Thoracic aorta (tissue), 2 donors: ENCODE measurements around the gene IZUMO1. TPM values are rescaled to one million over a fixed set of nuclear protein-coding genes. Genes with fewer than 3 reads are reported as not detected.

Experiments used
- ATAC-seq: fragments of 150-250 bp; one replicate; pipeline ENCODE4 v1.8.0; 2017; ENCODE audit warnings: low read depth; ENCODE audit not compliant: insufficient number of reproducible peaks, low FRiP score
- DNase-seq: peaks from one replicate; pipeline ENCODE4 v3.0.0-alpha.2; 2020; ENCODE audit warnings: low spot score
- H3K27ac ChIP-seq, 2 donors: fragments of 200-600 bp; sonication (generic); 1 replicate in 1 of 2; 2 replicates in 1 of 2; pipeline ENCODE4 v1.5.1; 2016; ENCODE audit warnings: mild to moderate bottlenecking in 2 of 2, moderate library complexity in 2 of 2
- H3K27me3 ChIP-seq: fragments of 200-600 bp; sonication (generic); replicated peaks from 2 replicates; pipeline ENCODE4 v1.6.0; 2016; ENCODE audit warnings: mild to moderate bottlenecking; ENCODE audit not compliant: insufficient read depth
- H3K36me3 ChIP-seq: fragments of 200-600 bp; sonication (generic); one replicate; pipeline ENCODE4 v1.5.1; 2016
- H3K4me1 ChIP-seq, 2 donors: fragments of 200-600 bp; sonication (generic); 1 replicate in 1 of 2; 2 replicates in 1 of 2; pipeline versions ENCODE4 v1.5.1 to v1.6.0; 2016; ENCODE audit warnings: low read depth in 2 of 2, mild to moderate bottlenecking in 1 of 2; ENCODE audit not compliant: control insufficient read depth in 1 of 2
- H3K4me3 ChIP-seq: fragments of 200-600 bp; sonication (generic); 2 replicates; pipeline ENCODE4 v1.5.1; 2016; ENCODE audit warnings: mild to moderate bottlenecking
- H3K9me3 ChIP-seq: fragments of 200-600 bp; sonication (generic); 2 replicates; pipeline ENCODE4 v1.5.1; 2016
- CTCF ChIP-seq: fragments of 200-600 bp; sonication (generic); IDR thresholded peaks from one replicate; pipeline ENCODE4 v1.5.1; 2019; ENCODE audit warnings: antibody characterized with exemption
- total RNA-seq, 2 donors: library from RNA; depleted of rRNA; stranded (reverse); fragments of >200 nt; gene quantifications; one replicate each; pipeline versions ENCODE4 v1.1.0 to v1.2.3, GENCODE V29; 2016

Gene IZUMO1
- total RNA-seq, 2 donors from 2014 or later: not detected

- Histone ChIP-seq H3K36me3 (no peaks in the 10 kb centered on the region), H3K4me3 (no peak overlapping the region), H3K9me3 (no peaks in the 10 kb centered on the region), H3K27me3 (no peaks in the 10 kb centered on the region), H3K4me1 (no peaks in the 10 kb centered on the region), H3K27ac (no peak overlapping the region)
- no peak for ATAC-seq
- no peak for DNase-seq
- no peak for TF ChIP-seq CTCF
Observed at GRCh38 chr19:48760504-48761205, 13.9 kb upstream of the IZUMO1 start.

DNA sequence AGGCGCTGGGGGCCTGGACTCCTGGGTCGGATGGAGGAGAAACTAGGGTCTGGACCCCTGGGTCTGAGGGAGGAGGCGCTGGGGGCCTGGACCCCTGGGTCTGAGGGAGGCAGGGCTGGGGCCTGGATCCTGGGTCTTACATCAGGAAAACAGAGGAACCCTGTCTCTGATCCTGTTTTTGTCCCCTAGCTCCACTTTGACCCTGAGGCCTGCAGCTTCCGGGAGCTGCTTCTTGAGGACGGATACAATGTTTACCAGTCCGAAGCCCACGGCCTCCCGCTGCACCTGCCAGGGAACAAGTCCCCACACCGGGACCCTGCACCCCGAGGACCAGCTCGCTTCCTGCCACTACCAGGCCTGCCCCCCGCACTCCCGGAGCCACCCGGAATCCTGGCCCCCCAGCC is 11.0 kb upstream of the IZUMO1 start:
- H3K4me3 ChIP-seq: no peak overlapping the region
- no peak for TF ChIP-seq CTCF

GRCh38 chr19:48757089-48757675 is 10.5 kb upstream of the IZUMO1 start:
- H3K27me3 ChIP-seq: no peaks in the 10 kb centered on the region
- TF ChIP-seq CTCF: no peak
- ATAC-seq (no peak), DNase-seq (no peak)
- no peaks in the 10 kb centered on the region for H3K36me3 ChIP-seq
- no peak overlapping the region for H3K27ac ChIP-seq
- H3K4me1 ChIP-seq: peaks cover 6 to 9% of the 10 kb centered on the region in 2 donors
- H3K4me3 ChIP-seq: no peak overlapping the region
- no peaks in the 10 kb centered on the region for H3K9me3 ChIP-seq

More for the DNA sequence above, 11.0 kb upstream of the IZUMO1 start:
- H3K9me3 ChIP-seq: no peaks in the 10 kb centered on the region
- H3K4me1 ChIP-seq: peaks cover under 1 to 3% of the 10 kb centered on the region in 2 donors
- no peak for DNase-seq
- no peak for ATAC-seq
- no peaks in the 10 kb centered on the region for H3K27me3 ChIP-seq
- no peaks in the 10 kb centered on the region for H3K36me3 ChIP-seq
- no peak overlapping the region for H3K27ac ChIP-seq

GRCh38 chr19:48756686-48757085 is 10.0 kb upstream of the IZUMO1 start:
- TF ChIP-seq CTCF: no peak

DNA sequence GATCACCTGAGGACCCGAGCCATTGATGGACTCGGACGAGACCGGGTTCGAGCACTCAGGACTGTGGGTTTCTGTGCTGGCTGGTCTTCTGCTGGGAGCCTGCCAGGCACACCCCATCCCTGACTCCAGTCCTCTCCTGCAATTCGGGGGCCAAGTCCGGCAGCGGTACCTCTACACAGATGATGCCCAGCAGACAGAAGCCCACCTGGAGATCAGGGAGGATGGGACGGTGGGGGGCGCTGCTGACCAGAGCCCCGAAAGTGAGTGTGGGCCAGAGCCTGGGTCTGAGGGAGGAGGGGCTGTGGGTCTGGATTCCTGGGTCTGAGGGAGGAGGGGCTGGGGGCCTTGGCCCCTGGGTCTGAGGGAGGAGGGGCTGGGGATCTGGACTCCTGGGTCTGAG is 9.5 kb upstream of the IZUMO1 start:
- TF ChIP-seq CTCF: no peak
- H3K4me1 ChIP-seq: peaks cover 7 to 11% of the 10 kb centered on the region in 2 donors
- no peaks in the 10 kb centered on the region for H3K36me3 ChIP-seq
- no peak overlapping the region for H3K27ac ChIP-seq
- ATAC-seq (no peak), DNase-seq (no peak)
- no peaks in the 10 kb centered on the region for H3K27me3 ChIP-seq
- no peaks in the 10 kb centered on the region for H3K9me3 ChIP-seq
- no peak overlapping the region for H3K4me3 ChIP-seq

More at GRCh38 chr19:48756686-48757085, 10.0 kb upstream of the IZUMO1 start:
- Histone ChIP-seq H3K9me3 (no peaks in the 10 kb centered on the region), H3K27me3 (no peaks in the 10 kb centered on the region), H3K4me3 (no peak overlapping the region), H3K36me3 (no peaks in the 10 kb centered on the region), H3K27ac (no peak overlapping the region), H3K4me1 (peaks cover 7 to 11% of the 10 kb centered on the region in 2 donors)
- DNase-seq (no peak), ATAC-seq (no peak)
